Measurements from ENCODE around the gene AURKB.

DNA sequence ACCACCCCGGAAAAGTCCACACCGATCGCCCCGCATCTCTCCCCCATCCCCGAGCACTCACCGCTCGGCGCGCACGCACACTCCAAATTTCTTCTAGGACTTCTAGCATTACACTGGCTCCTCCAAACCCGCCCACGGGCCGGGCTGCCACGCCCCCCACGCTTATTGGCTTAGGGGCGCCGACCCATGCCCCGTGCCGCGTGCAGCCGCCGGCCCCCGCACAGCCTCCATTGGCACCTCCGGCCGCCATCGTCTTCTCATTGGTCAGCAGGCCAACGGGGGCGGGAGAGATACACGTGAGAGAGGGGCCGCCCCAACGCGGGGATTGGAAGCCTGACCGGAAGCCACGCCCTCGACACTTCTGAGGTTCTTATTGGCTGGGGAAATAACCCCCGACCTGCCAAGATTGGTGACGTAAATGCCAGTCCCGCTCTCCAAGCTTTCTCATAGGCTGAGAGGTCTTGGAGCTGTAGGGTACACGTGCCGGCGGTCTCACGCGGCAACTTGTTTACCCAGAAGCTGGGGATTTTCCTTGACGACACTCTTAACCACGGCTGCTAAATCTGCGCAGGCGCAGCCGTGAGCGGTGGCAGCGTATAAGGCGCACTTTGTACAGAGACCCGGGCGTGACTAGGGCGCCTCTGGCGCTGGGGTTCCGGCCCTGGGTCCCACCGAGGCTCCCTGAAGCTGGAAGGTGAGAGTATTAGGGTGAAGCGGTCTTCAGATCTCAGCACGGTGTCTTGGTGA, 54.0 kb downstream of the AURKB start:
- TF ChIP-seq, protein P1, sequence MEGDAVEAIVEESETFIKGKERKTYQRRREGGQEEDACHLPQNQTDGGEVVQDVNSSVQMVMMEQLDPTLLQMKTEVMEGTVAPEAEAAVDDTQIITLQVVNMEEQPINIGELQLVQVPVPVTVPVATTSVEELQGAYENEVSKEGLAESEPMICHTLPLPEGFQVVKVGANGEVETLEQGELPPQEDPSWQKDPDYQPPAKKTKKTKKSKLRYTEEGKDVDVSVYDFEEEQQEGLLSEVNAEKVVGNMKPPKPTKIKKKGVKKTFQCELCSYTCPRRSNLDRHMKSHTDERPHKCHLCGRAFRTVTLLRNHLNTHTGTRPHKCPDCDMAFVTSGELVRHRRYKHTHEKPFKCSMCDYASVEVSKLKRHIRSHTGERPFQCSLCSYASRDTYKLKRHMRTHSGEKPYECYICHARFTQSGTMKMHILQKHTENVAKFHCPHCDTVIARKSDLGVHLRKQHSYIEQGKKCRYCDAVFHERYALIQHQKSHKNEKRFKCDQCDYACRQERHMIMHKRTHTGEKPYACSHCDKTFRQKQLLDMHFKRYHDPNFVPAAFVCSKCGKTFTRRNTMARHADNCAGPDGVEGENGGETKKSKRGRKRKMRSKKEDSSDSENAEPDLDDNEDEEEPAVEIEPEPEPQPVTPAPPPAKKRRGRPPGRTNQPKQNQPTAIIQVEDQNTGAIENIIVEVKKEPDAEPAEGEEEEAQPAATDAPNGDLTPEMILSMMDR (IDR thresholded peaks at IDR 0.05), result no peak
- peak; percentile 98 for TF ChIP-seq POLR2A (IDR thresholded peaks at IDR 0.05)

Measured in testis (tissue), 2 donors.